Endothelial cell of umbilical vein (primary cell): ENCODE results near the gene CCL27. TPM values are rescaled to one million over a fixed set of nuclear protein-coding genes. Genes with fewer than 3 reads are reported as not detected.
A peak's percentile ranks its signal among the peaks of the same experiment; 100 is the strongest.

Experiments used
- BruUV-seq: library from RNA; stranded (reverse); fragments of 400-500 nt; replicated peaks from 2 replicates; lab custom pipeline; 2021; lab: Mats Ljungman, UMichigan
- CTCF ChIA-PET: fragments of 300-600, 350-600 bp; sonication (Branson Sonifier 250); formaldehyde crosslinking; loops from one replicate; lab custom pipeline; 2021; ENCODE audit warnings: antibody characterized with exemption, inconsistent platforms; lab: Charles Lee
- POLR2A ChIA-PET: fragments of 300-600, 350-600 bp; sonication (Branson Sonifier 250); formaldehyde crosslinking; loops from one replicate; lab custom pipeline; 2021; ENCODE audit warnings: antibody characterized with exemption, inconsistent platforms; lab: Charles Lee
- DNase-seq: peaks from one replicate; pipeline ENCODE4 v3.0.0-alpha.2; 2011; ENCODE audit warnings: low read depth, low spot score
- FAIRE-seq: peaks from 2 replicates; lab custom pipeline; 2011; peaks lifted over from hg19 to GRCh38; lab: Jason Lieb, UNC
- H2AFZ ChIP-seq: 2 replicates; pipeline ENCODE4 v1.6.0; 2012; ENCODE audit warnings: low read depth, low read length, control low read depth, inconsistent platforms
- H3K27ac ChIP-seq: 2 replicates; pipeline ENCODE4 v1.5.1; 2011; ENCODE audit warnings: low read depth, mild to moderate bottlenecking, control low read depth, low read length, moderate library complexity; ENCODE audit not compliant: insufficient read depth
- H3K27me3 ChIP-seq, 2 experiments: 2 replicates each; pipeline versions ENCODE4 v1.6.0 to v1.6.1; 2011; ENCODE audit warnings: low read length in 2 of 2, mixed read lengths in 1 of 2; ENCODE audit not compliant: control insufficient read depth in 2 of 2, insufficient read depth in 2 of 2
- H3K36me3 ChIP-seq, 2 experiments: 2 replicates in 1 of 2; 3 replicates in 1 of 2; pipeline ENCODE4 v1.5.1; 2011; ENCODE audit warnings: low read length in 2 of 2, mild to moderate bottlenecking in 1 of 2, moderate library complexity in 1 of 2; ENCODE audit not compliant: control insufficient read depth in 2 of 2, insufficient read depth in 2 of 2; ENCODE audit errors: extremely low read depth in 1 of 2
- H3K4me1 ChIP-seq: 3 replicates; pipeline ENCODE4 v1.5.1; 2011; ENCODE audit warnings: mild to moderate bottlenecking, low read length; ENCODE audit not compliant: control insufficient read depth, insufficient read depth; ENCODE audit errors: extremely low read depth
- H3K4me2 ChIP-seq: 2 replicates; pipeline ENCODE4 v1.6.1; 2011; ENCODE audit warnings: low read length, control low read depth, mixed read lengths; ENCODE audit not compliant: insufficient read depth
- H3K4me3 ChIP-seq, 3 experiments: fragments of 200-600 bp in 1 of 3; sonication (generic), shearing (Covaris generic) in 1 of 3; replicated peaks in 1 of 3; 2 replicates each; pipeline ENCODE4 v1.5.1; 2011 to 2016; ENCODE audit warnings: control low read depth in 3 of 3, low read length in 3 of 3, mild to moderate bottlenecking in 2 of 3, inconsistent platforms in 1 of 3, low read depth in 1 of 3, moderate library complexity in 1 of 3; ENCODE audit not compliant: insufficient read depth in 1 of 3
- H3K79me2 ChIP-seq: 2 replicates; pipeline ENCODE4 v1.6.0; 2012; ENCODE audit warnings: low read length, inconsistent platforms; ENCODE audit not compliant: control insufficient read depth, insufficient read depth
- H3K9ac ChIP-seq: replicated peaks from 2 replicates; pipeline ENCODE3; 2011; ENCODE audit warnings: low read length, control low read depth; ENCODE audit not compliant: insufficient read depth; ENCODE audit errors: extremely low read depth
- H3K9me1 ChIP-seq: replicated peaks from 3 replicates; pipeline ENCODE4 v1.6.0; 2011; ENCODE audit warnings: mild to moderate bottlenecking, low read length; ENCODE audit not compliant: control insufficient read depth, insufficient read depth; ENCODE audit errors: extremely low read depth
- H3K9me3 ChIP-seq: replicated peaks from 2 replicates; pipeline ENCODE4 v1.5.1; 2012; ENCODE audit warnings: low read length, inconsistent platforms; ENCODE audit not compliant: control insufficient read depth, insufficient read depth
- H4K20me1 ChIP-seq: replicated peaks from 2 replicates; pipeline ENCODE3; 2011; ENCODE audit warnings: mild to moderate bottlenecking, low read length; ENCODE audit not compliant: control insufficient read depth, insufficient read depth; ENCODE audit errors: extremely low read depth
- CTCF ChIP-seq, 2 donors: IDR thresholded peaks; 1 replicate in 1 of 2; 2 replicates in 1 of 2; pipeline ENCODE4 v1.5.1; 2011; ENCODE audit warnings: low read length in 2 of 2, mild to moderate bottlenecking in 2 of 2, moderate library complexity in 2 of 2, control low read depth in 1 of 2, inconsistent platforms in 1 of 2, low read depth in 1 of 2; ENCODE audit not compliant: insufficient read depth in 1 of 2; ENCODE audit errors: extremely low read depth in 1 of 2
- EZH2 ChIP-seq: IDR thresholded peaks from 2 replicates; pipeline ENCODE4 v1.6.1; 2012; ENCODE audit warnings: borderline replicate concordance, low read depth, mild to moderate bottlenecking, moderate library complexity, low read length, inconsistent platforms; ENCODE audit not compliant: severe bottlenecking
- FOS ChIP-seq: IDR thresholded peaks from 2 replicates; pipeline ENCODE4 v1.6.1; 2011; ENCODE audit warnings: mild to moderate bottlenecking, low read length, moderate library complexity, borderline replicate concordance; ENCODE audit not compliant: insufficient read depth
- GATA2 ChIP-seq: IDR thresholded peaks from 2 replicates; pipeline ENCODE4 v1.7.0; 2011; ENCODE audit warnings: low read depth, mild to moderate bottlenecking, moderate library complexity, mixed read lengths, low read length; ENCODE audit not compliant: insufficient read length, insufficient read depth
- MAX ChIP-seq: IDR thresholded peaks from 2 replicates; pipeline ENCODE4 v1.6.1; 2011; ENCODE audit not compliant: insufficient read depth, insufficient read length
- MYC ChIP-seq: IDR thresholded peaks from one replicate; pipeline ENCODE4 v1.6.1; 2011; ENCODE audit warnings: mild to moderate bottlenecking, low read depth, low read length
- POLR2A ChIP-seq: IDR thresholded peaks from 2 replicates; pipeline ENCODE4 v1.6.1; 2012; ENCODE audit warnings: low read depth, mild to moderate bottlenecking, control low read depth, low read length
- POLR2AphosphoS5 ChIP-seq: IDR thresholded peaks from 2 replicates; pipeline ENCODE4 v1.6.1; 2012; ENCODE audit warnings: low read depth, mild to moderate bottlenecking, control low read depth, low read length, moderate library complexity; ENCODE audit not compliant: insufficient read depth
- dilution Hi-C: fragments of 300-500 bp; cut with MboI; formaldehyde crosslinking; loops from one replicate; pipeline ENCODE4 v1.15.0; 2019; ENCODE audit warnings: low sequenced_read_pairs; ENCODE audit not compliant: extremely low pct_ligation_motif_present
- intact Hi-C: fragments of 100-400 bp; cut with micrococcal nuclease; formaldehyde crosslinking; loops from one replicate; pipeline ENCODE4 v1.10.0; 2022
- polyA plus RNA-seq, 4 experiments: library from polyadenylated mRNA; depleted of rRNA in 3 of 4; stranded (reverse) in 3 of 4; unstranded in 1 of 4; fragments of >200 nt; gene quantifications; 2 replicates each; pipeline versions ENCODE4 v1.2.1 to v1.2.3, GENCODE V29; 2011 to 2012; ENCODE audit warnings: missing spikeins in 1 of 4
- total RNA-seq: library from RNA; stranded (reverse); gene quantifications from 2 replicates; pipeline ENCODE4 v1.2.3, GENCODE V29; 2021

CCL27 gene
- total and polyA plus RNA-seq, 2 donors (not counting 3 experiments of a cell fraction or from before 2014, with no cell fraction given): not detected

GRCh38 chr9:34665067-34665380 is 2.6 kb upstream of the CCL27 start:
- DNase-seq (no peak), FAIRE-seq (no peak)
- intact Hi-C loops (loop anchor here (1.0 to 2.0 kb wide), 4 partner anchors 10 to 52 kb away; partner anchors contain the start of genes IL11RA, RPP25L and SIGMAR1), dilution Hi-C loops (no loop called here)
- Histone ChIP-seq H3K27me3 (no peaks in the 10 kb centered on the region), H3K9ac (no peak overlapping the region), H3K9me3 (no peaks in the 10 kb centered on the region), H3K4me3 (peak overlapping the region; percentile 17 to 49 (median 24)), H4K20me1 (no peaks in the 10 kb centered on the region), H3K79me2 (no peaks in the 10 kb centered on the region), H3K4me1 (peaks cover 5% of the 10 kb centered on the region), H3K27ac (no peak overlapping the region), H2AFZ (peak overlapping the region; percentile 94), H3K9me1 (no peaks in the 10 kb centered on the region), H3K36me3 (no peaks in the 10 kb centered on the region), H3K4me2 (peak overlapping the region; percentile 63)
- ChIA-PET CTCF (interaction anchor here (0.7 to 2.3 kb wide), 13 partner anchors 9 to 235 kb away, joined by 3 to 15 read pairs (median 6); partner anchors contain the start of genes GALT, IL11RA, RPP25L and SIGMAR1), POLR2A (interaction anchor here (0.6 to 1.2 kb wide), 2 partner anchors 18 to 27 kb away, joined by 3 to 7 read pairs; partner anchors contain the start of genes GALT and SIGMAR1)
- no TSS peak for BruUV-seq
- no peak for TF ChIP-seq MYC
- no peak for TF ChIP-seq MAX
- no peak for TF ChIP-seq GATA2
- peak; percentile 25 for TF ChIP-seq POLR2AphosphoS5
- TF ChIP-seq FOS: no peak
- no peak for TF ChIP-seq CTCF (IDR thresholded peaks at IDR 0.05; ENCODE audit: extremely low read depth in 1 of 2, insufficient read depth in 1 of 2, low read depth in 1 of 2, low read length in 2 of 2)
- TF ChIP-seq EZH2: no peak
- no peak for TF ChIP-seq POLR2A
